WTC11 (cell line): ENCODE results near the gene CSPG5. TPM values are rescaled to one million over a fixed set of nuclear protein-coding genes. Genes with fewer than 3 reads are reported as not detected.
A peak's percentile ranks its signal among the peaks of the same experiment; 100 is the strongest.

Experiments used
- ATF6 ChIP-seq: sonication (generic); formaldehyde crosslinking; IDR thresholded peaks from 2 replicates; pipeline ENCODE4 v1.8.1; 2023; ENCODE audit warnings: mild to moderate bottlenecking, missing genetic modification reagents
- CREB1 ChIP-seq: sonication (generic); formaldehyde crosslinking; IDR thresholded peaks from 2 replicates; pipeline ENCODE4 v1.8.0; 2023; ENCODE audit warnings: mild to moderate bottlenecking, missing genetic modification reagents
- CREM ChIP-seq: sonication (generic); formaldehyde crosslinking; IDR thresholded peaks from 2 replicates; pipeline ENCODE4 v1.8.1; 2022; ENCODE audit warnings: mild to moderate bottlenecking, missing genetic modification reagents, moderate library complexity
- CTCF ChIP-seq: fragments of 200-600 bp; IDR thresholded peaks from 2 replicates; pipeline ENCODE4 v1.8.0; 2022; ENCODE audit warnings: antibody characterized with exemption
- E2F5 ChIP-seq: sonication (generic); formaldehyde crosslinking; IDR thresholded peaks from 2 replicates; pipeline ENCODE4 v1.8.1; 2022; ENCODE audit warnings: mild to moderate bottlenecking, moderate library complexity, missing genetic modification reagents
- ETV6 ChIP-seq: sonication (generic); formaldehyde crosslinking; IDR thresholded peaks from 2 replicates; pipeline ENCODE4 v1.8.1; 2022; ENCODE audit warnings: mild to moderate bottlenecking, missing genetic modification reagents
- FOXK1 ChIP-seq: sonication (generic); formaldehyde crosslinking; IDR thresholded peaks from 2 replicates; pipeline ENCODE4 v1.8.0; 2022; ENCODE audit warnings: mild to moderate bottlenecking, moderate library complexity, missing genetic modification reagents
- FOXP1 ChIP-seq: sonication (generic); formaldehyde crosslinking; IDR thresholded peaks from 2 replicates; pipeline ENCODE4 v1.8.0; 2022; ENCODE audit warnings: missing genetic modification reagents, mild to moderate bottlenecking, moderate library complexity, borderline replicate concordance
- GABPB1 ChIP-seq: sonication (generic); formaldehyde crosslinking; IDR thresholded peaks from 2 replicates; pipeline ENCODE4 v1.8.1; 2023; ENCODE audit warnings: mild to moderate bottlenecking, missing genetic modification reagents
- JAZF1 ChIP-seq: fragments of 250-450 bp; sonication (Bioruptor Pico); IDR thresholded peaks from 2 replicates; pipeline ENCODE4 v1.9.0; 2021; ENCODE audit warnings: moderate library complexity, mild to moderate bottlenecking, inconsistent platforms
- JUN ChIP-seq: sonication (generic); formaldehyde crosslinking; IDR thresholded peaks from 2 replicates; pipeline ENCODE4 v1.8.0; 2023; ENCODE audit warnings: mild to moderate bottlenecking, missing genetic modification reagents
- NFE2L1 ChIP-seq: sonication (generic); formaldehyde crosslinking; IDR thresholded peaks from 2 replicates; pipeline ENCODE4 v1.8.1; 2023; ENCODE audit warnings: missing genetic modification reagents
- NR3C1 ChIP-seq: sonication (generic); formaldehyde crosslinking; conservative IDR thresholded peaks from 2 replicates; pipeline ENCODE4 v1.8.1; 2023; ENCODE audit warnings: low read depth, mild to moderate bottlenecking, missing genetic modification reagents
- PREB ChIP-seq: sonication (generic); formaldehyde crosslinking; IDR thresholded peaks from 2 replicates; pipeline ENCODE4 v1.8.1; 2022; ENCODE audit warnings: mild to moderate bottlenecking, missing genetic modification reagents, moderate library complexity, borderline replicate concordance
- PRRX2 ChIP-seq: fragments of 250-450 bp; sonication (Bioruptor Pico); IDR thresholded peaks from 2 replicates; pipeline ENCODE4 v1.8.0; 2021; ENCODE audit warnings: mild to moderate bottlenecking
- SMAD3 ChIP-seq: sonication (generic); formaldehyde crosslinking; IDR thresholded peaks from 2 replicates; pipeline ENCODE4 v1.8.0; 2022; ENCODE audit warnings: missing genetic modification reagents, mild to moderate bottlenecking, borderline replicate concordance
- TEAD1 ChIP-seq: sonication (generic); formaldehyde crosslinking; IDR thresholded peaks from 2 replicates; pipeline ENCODE4 v1.8.0; 2022; ENCODE audit warnings: mild to moderate bottlenecking, missing genetic modification reagents
- TEAD4 ChIP-seq: sonication (generic); formaldehyde crosslinking; IDR thresholded peaks from 2 replicates; pipeline ENCODE4 v1.8.0; 2022; ENCODE audit warnings: mild to moderate bottlenecking, missing genetic modification reagents
- USF1 ChIP-seq: sonication (generic); formaldehyde crosslinking; IDR thresholded peaks from 2 replicates; pipeline ENCODE4 v1.8.0; 2022; ENCODE audit warnings: mild to moderate bottlenecking, missing genetic modification reagents
- ZNF232 ChIP-seq: sonication (generic); formaldehyde crosslinking; IDR thresholded peaks from 2 replicates; pipeline ENCODE4 v1.8.0; 2022; ENCODE audit warnings: mild to moderate bottlenecking, missing genetic modification reagents
- total RNA-seq: library from RNA; stranded (reverse); gene quantifications from 3 replicates; pipeline ENCODE4 v1.2.3, GENCODE V29; 2021
- TF ChIP-seq, protein P1 (sequence below): sonication (generic); formaldehyde crosslinking; IDR thresholded peaks from 2 replicates; pipeline ENCODE4 v1.8.1; 2023; ENCODE audit warnings: mild to moderate bottlenecking, missing genetic modification reagents, borderline replicate concordance
- TF ChIP-seq, protein P2 (sequence below): sonication (generic); formaldehyde crosslinking; IDR thresholded peaks from 2 replicates; pipeline ENCODE4 v1.8.1; 2022; ENCODE audit warnings: low read depth, mild to moderate bottlenecking, moderate library complexity, missing genetic modification reagents, borderline replicate concordance
- TF ChIP-seq, protein P3 (sequence below): sonication (generic); formaldehyde crosslinking; IDR thresholded peaks from 2 replicates; pipeline ENCODE4 v1.8.1; 2023; ENCODE audit warnings: mild to moderate bottlenecking, missing genetic modification reagents, moderate library complexity
- TF ChIP-seq, protein P4 (sequence below): sonication (generic); formaldehyde crosslinking; IDR thresholded peaks from 2 replicates; pipeline ENCODE4 v1.8.0; 2022; ENCODE audit warnings: mild to moderate bottlenecking, missing genetic modification reagents

Gene CSPG5
- total RNA-seq, 1 experiment from 2014 or later: 3.3 TPM

DNA sequence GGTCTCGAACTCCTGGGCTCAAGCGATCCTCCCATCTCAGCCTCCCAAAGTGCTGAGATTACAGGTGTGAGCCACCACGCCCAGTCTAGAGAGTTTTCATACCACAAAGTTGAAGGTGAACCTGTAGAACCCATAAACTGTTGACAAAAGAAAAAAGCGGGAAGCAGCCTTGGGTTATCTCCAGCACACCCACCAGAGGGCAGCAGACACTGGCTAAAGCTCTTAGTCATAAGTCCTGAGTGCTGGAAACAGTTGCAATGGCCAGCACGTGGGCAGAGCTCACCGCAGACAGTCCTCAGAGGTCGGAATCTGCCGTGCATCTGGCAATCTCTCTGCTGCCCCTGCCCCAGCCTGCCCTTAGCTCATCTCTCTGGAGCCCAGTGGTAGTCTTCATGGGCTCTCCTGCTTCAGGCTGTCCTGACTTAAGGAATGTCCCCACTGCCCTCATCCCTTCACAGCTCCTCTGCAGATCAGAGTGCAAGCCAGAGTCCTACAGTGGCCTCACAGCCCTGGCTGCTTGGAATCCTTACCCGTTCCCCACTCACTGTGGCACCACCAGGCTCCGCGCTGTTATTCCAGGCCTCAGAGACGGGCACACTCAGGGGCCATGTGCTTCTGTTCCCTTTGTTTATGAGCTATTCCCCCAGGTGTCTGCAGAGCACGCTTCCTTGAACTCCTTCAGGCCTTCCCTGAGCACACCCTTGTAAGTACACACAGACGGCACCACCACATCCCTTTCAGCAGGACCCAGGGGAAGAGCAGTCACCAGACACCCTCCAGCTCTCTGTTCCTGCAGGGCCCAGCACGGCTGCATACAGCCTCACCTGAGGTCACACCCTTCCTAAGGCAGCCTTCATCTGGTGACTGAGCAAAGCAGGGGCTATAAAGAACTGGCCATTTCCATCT is 56.3 kb downstream of the CSPG5 start (continued):
- TF ChIP-seq ETV6 (CRISPR knock-in tag): peak; percentile 83; the same call in 1 of the 2 replicates
- TF ChIP-seq, protein P1, sequence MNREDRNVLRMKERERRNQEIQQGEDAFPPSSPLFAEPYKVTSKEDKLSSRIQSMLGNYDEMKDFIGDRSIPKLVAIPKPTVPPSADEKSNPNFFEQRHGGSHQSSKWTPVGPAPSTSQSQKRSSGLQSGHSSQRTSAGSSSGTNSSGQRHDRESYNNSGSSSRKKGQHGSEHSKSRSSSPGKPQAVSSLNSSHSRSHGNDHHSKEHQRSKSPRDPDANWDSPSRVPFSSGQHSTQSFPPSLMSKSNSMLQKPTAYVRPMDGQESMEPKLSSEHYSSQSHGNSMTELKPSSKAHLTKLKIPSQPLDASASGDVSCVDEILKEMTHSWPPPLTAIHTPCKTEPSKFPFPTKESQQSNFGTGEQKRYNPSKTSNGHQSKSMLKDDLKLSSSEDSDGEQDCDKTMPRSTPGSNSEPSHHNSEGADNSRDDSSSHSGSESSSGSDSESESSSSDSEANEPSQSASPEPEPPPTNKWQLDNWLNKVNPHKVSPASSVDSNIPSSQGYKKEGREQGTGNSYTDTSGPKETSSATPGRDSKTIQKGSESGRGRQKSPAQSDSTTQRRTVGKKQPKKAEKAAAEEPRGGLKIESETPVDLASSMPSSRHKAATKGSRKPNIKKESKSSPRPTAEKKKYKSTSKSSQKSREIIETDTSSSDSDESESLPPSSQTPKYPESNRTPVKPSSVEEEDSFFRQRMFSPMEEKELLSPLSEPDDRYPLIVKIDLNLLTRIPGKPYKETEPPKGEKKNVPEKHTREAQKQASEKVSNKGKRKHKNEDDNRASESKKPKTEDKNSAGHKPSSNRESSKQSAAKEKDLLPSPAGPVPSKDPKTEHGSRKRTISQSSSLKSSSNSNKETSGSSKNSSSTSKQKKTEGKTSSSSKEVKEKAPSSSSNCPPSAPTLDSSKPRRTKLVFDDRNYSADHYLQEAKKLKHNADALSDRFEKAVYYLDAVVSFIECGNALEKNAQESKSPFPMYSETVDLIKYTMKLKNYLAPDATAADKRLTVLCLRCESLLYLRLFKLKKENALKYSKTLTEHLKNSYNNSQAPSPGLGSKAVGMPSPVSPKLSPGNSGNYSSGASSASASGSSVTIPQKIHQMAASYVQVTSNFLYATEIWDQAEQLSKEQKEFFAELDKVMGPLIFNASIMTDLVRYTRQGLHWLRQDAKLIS (CRISPR knock-in tag): 0 out of 2 replicates have a peak, but pooled peaks have one; percentile 65
- no peak for TF ChIP-seq JAZF1 (CRISPR knock-in tag)
- no peak for TF ChIP-seq ATF6 (CRISPR knock-in tag)
- TF ChIP-seq ZNF232 (CRISPR knock-in tag): peak; percentile 76; the same call in 1 of the 2 replicates
- TF ChIP-seq USF1 (CRISPR knock-in tag): peak; percentile 70
- peak; percentile 25; the same call in 1 of the 2 replicates for TF ChIP-seq FOXP1
- TF ChIP-seq, protein P2, sequence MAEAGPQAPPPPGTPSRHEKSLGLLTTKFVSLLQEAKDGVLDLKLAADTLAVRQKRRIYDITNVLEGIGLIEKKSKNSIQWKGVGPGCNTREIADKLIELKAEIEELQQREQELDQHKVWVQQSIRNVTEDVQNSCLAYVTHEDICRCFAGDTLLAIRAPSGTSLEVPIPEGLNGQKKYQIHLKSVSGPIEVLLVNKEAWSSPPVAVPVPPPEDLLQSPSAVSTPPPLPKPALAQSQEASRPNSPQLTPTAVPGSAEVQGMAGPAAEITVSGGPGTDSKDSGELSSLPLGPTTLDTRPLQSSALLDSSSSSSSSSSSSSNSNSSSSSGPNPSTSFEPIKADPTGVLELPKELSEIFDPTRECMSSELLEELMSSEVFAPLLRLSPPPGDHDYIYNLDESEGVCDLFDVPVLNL: no peak
- no peak for TF ChIP-seq TEAD4 (CRISPR knock-in tag)
- TF ChIP-seq JUN (CRISPR knock-in tag): no peak
- TF ChIP-seq TEAD1 (CRISPR knock-in tag): peak; percentile 47; the same call in 1 of the 2 replicates
- TF ChIP-seq NFE2L1 (CRISPR knock-in tag): peak; percentile 89; the same call in 1 of the 2 replicates
- no peak for TF ChIP-seq NR3C1 (CRISPR knock-in tag)
- no peak for TF ChIP-seq PRRX2
- no peak for TF ChIP-seq PREB (CRISPR knock-in tag)
- 0 out of 2 replicates have a peak, but pooled peaks have one; percentile 37 for TF ChIP-seq CREM
- peak; percentile 79; the same call in 1 of the 2 replicates for TF ChIP-seq SMAD3 (CRISPR knock-in tag)
- no peak for TF ChIP-seq GABPB1 (CRISPR knock-in tag)
- TF ChIP-seq, protein P3, sequence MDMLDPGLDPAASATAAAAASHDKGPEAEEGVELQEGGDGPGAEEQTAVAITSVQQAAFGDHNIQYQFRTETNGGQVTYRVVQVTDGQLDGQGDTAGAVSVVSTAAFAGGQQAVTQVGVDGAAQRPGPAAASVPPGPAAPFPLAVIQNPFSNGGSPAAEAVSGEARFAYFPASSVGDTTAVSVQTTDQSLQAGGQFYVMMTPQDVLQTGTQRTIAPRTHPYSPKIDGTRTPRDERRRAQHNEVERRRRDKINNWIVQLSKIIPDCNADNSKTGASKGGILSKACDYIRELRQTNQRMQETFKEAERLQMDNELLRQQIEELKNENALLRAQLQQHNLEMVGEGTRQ (CRISPR knock-in tag): peak; percentile 70
- no peak for TF ChIP-seq FOXK1 (CRISPR knock-in tag)
- TF ChIP-seq CTCF: peak; percentile 91
- peak; percentile 57; the same call in 1 of the 2 replicates for TF ChIP-seq E2F5 (CRISPR knock-in tag)
- TF ChIP-seq CREB1 (CRISPR knock-in tag): 0 out of 2 replicates have a peak, but pooled peaks have one; percentile 76
- TF ChIP-seq, protein P4, sequence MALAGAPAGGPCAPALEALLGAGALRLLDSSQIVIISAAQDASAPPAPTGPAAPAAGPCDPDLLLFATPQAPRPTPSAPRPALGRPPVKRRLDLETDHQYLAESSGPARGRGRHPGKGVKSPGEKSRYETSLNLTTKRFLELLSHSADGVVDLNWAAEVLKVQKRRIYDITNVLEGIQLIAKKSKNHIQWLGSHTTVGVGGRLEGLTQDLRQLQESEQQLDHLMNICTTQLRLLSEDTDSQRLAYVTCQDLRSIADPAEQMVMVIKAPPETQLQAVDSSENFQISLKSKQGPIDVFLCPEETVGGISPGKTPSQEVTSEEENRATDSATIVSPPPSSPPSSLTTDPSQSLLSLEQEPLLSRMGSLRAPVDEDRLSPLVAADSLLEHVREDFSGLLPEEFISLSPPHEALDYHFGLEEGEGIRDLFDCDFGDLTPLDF (CRISPR knock-in tag): no peak
